Omental fat pad (tissue), 4 donors: ENCODE results near the gene GASK1A. TPM values are rescaled to one million over a fixed set of nuclear protein-coding genes. Genes with fewer than 3 reads are reported as not detected.

ENCODE experiments used
- ATAC-seq: fragments of 150-250 bp; one replicate; pipeline ENCODE4 v1.9.1; 2016; ENCODE audit warnings: mild to moderate bottlenecking, moderate library complexity; ENCODE audit not compliant: low FRiP score
- DNase-seq: peaks from one replicate; pipeline ENCODE4 v3.0.0-alpha.2; 2019; ENCODE audit warnings: low spot score
- CTCF ChIP-seq, 3 donors: fragments of 450-650 bp; IDR thresholded peaks; one replicate each; pipeline ENCODE4 v1.5.1; 2016 to 2017; ENCODE audit warnings: antibody characterized with exemption in 3 of 3, mild to moderate bottlenecking in 3 of 3, moderate library complexity in 2 of 3
- total RNA-seq, 4 donors: library from RNA; depleted of rRNA; stranded (reverse); fragments of >200 nt; gene quantifications; one replicate each; pipeline ENCODE4 v1.1.0, GENCODE V29; 2016

GASK1A gene
- total RNA-seq, 4 donors from 2014 or later: 4.9 to 39.9 (median 14.8) TPM

GRCh38 chr3:43001094-43001553, 22.0 kb downstream of the GASK1A start:
- ATAC-seq (peak; percentile 94), DNase-seq (peak; percentile 47)
- TF ChIP-seq CTCF (IDR thresholded peaks at IDR 0.05): no peak

GRCh38 chr3:43001556-43002121, 22.5 kb downstream of the GASK1A start:
- no peak for TF ChIP-seq CTCF (IDR thresholded peaks at IDR 0.05)
- DNase-seq: no peak
- no peak for ATAC-seq

- TF ChIP-seq CTCF (IDR thresholded peaks at IDR 0.05): no peak
- no peak for DNase-seq
- peak; percentile 37 for ATAC-seq
Measured at GRCh38 chr3:43004282-43004681, 25.2 kb downstream of the GASK1A start.

GRCh38 chr3:43005253-43005652, 26.1 kb downstream of the GASK1A start:
- no peak for ATAC-seq
- TF ChIP-seq CTCF (IDR thresholded peaks at IDR 0.05): no peak
- no peak for DNase-seq

- DNase-seq: no peak
- TF ChIP-seq CTCF (IDR thresholded peaks at IDR 0.05): no peak
- ATAC-seq: no peak
Measured at GRCh38 chr3:43005981-43006380, 26.9 kb downstream of the GASK1A start.

- no peak for TF ChIP-seq CTCF (IDR thresholded peaks at IDR 0.05)
- no peak for ATAC-seq
- DNase-seq: no peak
Measured at GRCh38 chr3:43006825-43007224, 27.7 kb downstream of the GASK1A start.

GRCh38 chr3:43009547-43009946, 30.4 kb downstream of the GASK1A start:
- DNase-seq (no peak), ATAC-seq (no peak)
- no peak for TF ChIP-seq CTCF (IDR thresholded peaks at IDR 0.05)
